ENCODE results near the gene NDUFA13. TPM values are rescaled to one million over a fixed set of nuclear protein-coding genes. Genes with fewer than 3 reads are reported as not detected.

Gene NDUFA13
- total RNA-seq, 1 experiment from 2014 or later, result 489 TPM

- H3K4me2 ChIP-seq (ENCODE audit: insufficient read depth, insufficient read length, low read length), result peak overlapping the region; percentile 52
Measured at GRCh38 chr19:19475015-19475765, 40.8 kb upstream of the NDUFA13 start.

More at GRCh38 chr19:19475015-19475765, 40.8 kb upstream of the NDUFA13 start:
- H2AFZ ChIP-seq (ENCODE audit: low read length), result no peak overlapping the region
- peak overlapping the region; percentile 31 for H3K9ac ChIP-seq (ENCODE audit: extremely low read depth, insufficient read length, low read length)
- H2BK5ac ChIP-seq (ENCODE audit: insufficient read length, low read length), result no peak overlapping the region
- peaks cover 3% of the 10 kb centered on the region for H4K20me1 ChIP-seq (ENCODE audit: control insufficient read depth, insufficient read depth, insufficient read length)
- H3K27me3 ChIP-seq (ENCODE audit: insufficient read depth, low read length), result no peaks in the 10 kb centered on the region
- no peak overlapping the region for H2AK5ac ChIP-seq (ENCODE audit: insufficient read length, low read length)
- Mint-ChIP-seq H3K4me3 (peak overlapping the region; percentile 46 to 69), H3K27me3 (ENCODE audit: low read depth) (no peaks in the 10 kb centered on the region; the same call in 1 of the 2 replicates), H3K4me1 (peaks cover 47 to 53% of the 10 kb centered on the region in 2 experiments), H3K9me3 (no peaks in the 10 kb centered on the region), H3K27ac (peak overlapping the region; percentile 66 to 91 (median 90)), H3K36me3 (ENCODE audit: insufficient read depth in 1 of 3, low read depth in 3 of 3) (peaks cover 3 to 40% (median 26%) of the 10 kb centered on the region in 3 experiments; a peak in 5 of 7 replicates)
- H3K56ac ChIP-seq (ENCODE audit: insufficient read length, low read depth, low read length), result no peak overlapping the region
- no peak overlapping the region for H4K5ac ChIP-seq (ENCODE audit: insufficient read length, low read depth, low read length)
- DNase-seq, result peak; percentile 83
- no peak overlapping the region for H2BK12ac ChIP-seq (ENCODE audit: insufficient read length, low read depth, low read length)
- H2BK20ac ChIP-seq (ENCODE audit: low read depth, low read length, poor library complexity, severe bottlenecking), result no peak overlapping the region
- peaks cover 10% of the 10 kb centered on the region for H3K4me1 ChIP-seq (ENCODE audit: insufficient read depth, low read length)
- H3K14ac ChIP-seq (ENCODE audit: insufficient read depth, low read length), result 0 out of 2 replicates have a peak overlapping the region, but pooled peaks have one; percentile 16
- no peak overlapping the region for H4K91ac ChIP-seq (ENCODE audit: insufficient read length, low read depth, low read length)
- H3T11ph ChIP-seq (ENCODE audit: low read length), result no peak overlapping the region
- no peaks in the 10 kb centered on the region for H3K23me2 ChIP-seq (ENCODE audit: insufficient read length, low read depth, low read length, poor library complexity, severe bottlenecking)
- H3K27ac ChIP-seq (ENCODE audit: insufficient read length, low read depth, low read length), result no peak overlapping the region
- peaks cover 11% of the 10 kb centered on the region for H3K79me1 ChIP-seq (ENCODE audit: insufficient read depth, low read depth, low read length, poor library complexity, severe bottlenecking)
- no CpG with 5 or more reads among the region's 21 CpGs for WGBS (ENCODE audit: extremely low coverage, insufficient read length, low lambda C conversion rate)
- H3K18ac ChIP-seq (ENCODE audit: insufficient read length, low read depth, low read length), result no peak overlapping the region
- no peak overlapping the region for H2BK120ac ChIP-seq (ENCODE audit: low read depth, low read length, poor library complexity, severe bottlenecking)
- no peak overlapping the region for H2BK15ac ChIP-seq (ENCODE audit: low read depth, low read length)
- TF ChIP-seq, protein P1, sequence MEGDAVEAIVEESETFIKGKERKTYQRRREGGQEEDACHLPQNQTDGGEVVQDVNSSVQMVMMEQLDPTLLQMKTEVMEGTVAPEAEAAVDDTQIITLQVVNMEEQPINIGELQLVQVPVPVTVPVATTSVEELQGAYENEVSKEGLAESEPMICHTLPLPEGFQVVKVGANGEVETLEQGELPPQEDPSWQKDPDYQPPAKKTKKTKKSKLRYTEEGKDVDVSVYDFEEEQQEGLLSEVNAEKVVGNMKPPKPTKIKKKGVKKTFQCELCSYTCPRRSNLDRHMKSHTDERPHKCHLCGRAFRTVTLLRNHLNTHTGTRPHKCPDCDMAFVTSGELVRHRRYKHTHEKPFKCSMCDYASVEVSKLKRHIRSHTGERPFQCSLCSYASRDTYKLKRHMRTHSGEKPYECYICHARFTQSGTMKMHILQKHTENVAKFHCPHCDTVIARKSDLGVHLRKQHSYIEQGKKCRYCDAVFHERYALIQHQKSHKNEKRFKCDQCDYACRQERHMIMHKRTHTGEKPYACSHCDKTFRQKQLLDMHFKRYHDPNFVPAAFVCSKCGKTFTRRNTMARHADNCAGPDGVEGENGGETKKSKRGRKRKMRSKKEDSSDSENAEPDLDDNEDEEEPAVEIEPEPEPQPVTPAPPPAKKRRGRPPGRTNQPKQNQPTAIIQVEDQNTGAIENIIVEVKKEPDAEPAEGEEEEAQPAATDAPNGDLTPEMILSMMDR (conservative IDR thresholded peaks at IDR 0.05), result no peak
- no peak overlapping the region for H4K8ac ChIP-seq (replicated peaks; ENCODE audit: insufficient read length, low read depth, low read length)
- no peak overlapping the region for H3K23ac ChIP-seq (ENCODE audit: insufficient read length, low read depth, low read length)
- H3K4ac ChIP-seq (ENCODE audit: low read depth, low read length), result no peak overlapping the region
- peaks cover 24% of the 10 kb centered on the region; the same call in 1 of the 2 replicates for H3K79me2 ChIP-seq (ENCODE audit: insufficient read depth, low read length)
- no peaks in the 10 kb centered on the region for H3K9me3 ChIP-seq (ENCODE audit: control insufficient read depth, low read depth, low read length)

Measured in H9 (cell line).